HCT116 (cell line): Measurements from ENCODE around the gene CHDH. TPM values are rescaled to one million over a fixed set of nuclear protein-coding genes. Genes with fewer than 3 reads are reported as not detected.

Experiments
- ATAC-seq: fragments of 200-7000 bp; cut with Tn5 transposase; 2 replicates; pipeline ENCODE4 v1.9.1; 2020; ENCODE audit warnings: mild to moderate bottlenecking, moderate library complexity
- BruUV-seq: library from RNA; stranded (reverse); fragments of 400-500 nt; replicated peaks from 2 replicates; lab custom pipeline; 2021; lab: Mats Ljungman, UMichigan
- CTCF ChIA-PET: fragments of 300-600 bp; sonication (Branson Sonifier 250); formaldehyde crosslinking; loops from one replicate; lab custom pipeline; 2021; ENCODE audit warnings: antibody characterized with exemption; lab: Charles Lee
- POLR2A ChIA-PET: fragments of 300-600, 350-600 bp; sonication (Branson Sonifier 250); formaldehyde crosslinking; loops from one replicate; lab custom pipeline; 2021; ENCODE audit warnings: antibody characterized with exemption; lab: Charles Lee
- RAD21 ChIA-PET, 2 experiments: fragments of 300-600 bp; sonication (Branson Sonifier 250); formaldehyde crosslinking; loops; one replicate each; lab custom pipeline; 2023; ENCODE audit warnings: low total read pairs in 2 of 2; ENCODE audit not compliant: uncharacterized antibody in 2 of 2, unreplicated experiment in 2 of 2, low non-redundant PET in 1 of 2; lab: Charles Lee
- DNase-seq: peaks from one replicate; pipeline ENCODE4 v3.0.0-alpha.2; 2010; ENCODE audit warnings: low read depth, low spot score
- H2AFZ ChIP-seq: fragments of 200-600 bp; shearing (Covaris generic), sonication (generic); 2 replicates; pipeline ENCODE4 v1.6.1; 2017; ENCODE audit warnings: low read depth, mixed run types, mixed read lengths, antibody characterized with exemption, low read length; ENCODE audit not compliant: poor library complexity, severe bottlenecking
- H3K27ac ChIP-seq: 2 replicates; pipeline ENCODE4 v1.5.1; 2012; ENCODE audit warnings: low read depth, low read length
- H3K27me3 ChIP-seq: fragments of 200-600 bp; sonication (generic); 2 replicates; pipeline ENCODE4 v1.6.1; 2016; ENCODE audit warnings: mixed run types, low read length, mixed read lengths; ENCODE audit not compliant: insufficient read depth
- H3K36me3 ChIP-seq, 2 experiments: fragments of 200-500 bp in 1 of 2; fragments of 200-600 bp in 1 of 2; sonication (Bioruptor generic) in 1 of 2; sonication (generic) in 1 of 2; 2 replicates each; pipeline versions ENCODE4 v1.5.1 to v1.6.1; 2014 to 2016; ENCODE audit warnings: low read length in 2 of 2, inconsistent platforms in 1 of 2, mixed read lengths in 1 of 2, mixed run types in 1 of 2; ENCODE audit not compliant: insufficient read depth in 2 of 2, control insufficient read depth in 1 of 2
- H3K4me1 ChIP-seq, 2 experiments: fragments of 200-600 bp in 1 of 2; sonication (generic) in 1 of 2; 2 replicates each; pipeline versions ENCODE4 v1.5.1 to v1.6.1; 2012 to 2017; ENCODE audit warnings: low read length in 2 of 2, inconsistent platforms in 1 of 2, mild to moderate bottlenecking in 1 of 2, mixed read lengths in 1 of 2, mixed run types in 1 of 2, moderate library complexity in 1 of 2; ENCODE audit not compliant: insufficient read depth in 2 of 2, control insufficient read depth in 1 of 2
- H3K4me2 ChIP-seq: fragments of 200-600 bp; sonication (generic); 2 replicates; pipeline ENCODE4 v1.6.1; 2017; ENCODE audit warnings: mixed run types, low read length, mixed read lengths
- H3K4me3 ChIP-seq, 2 experiments: fragments of 200-600 bp in 1 of 2; sonication (generic) in 1 of 2; replicated peaks in 1 of 2; 2 replicates each; pipeline ENCODE4 v1.5.1; 2011 to 2016; ENCODE audit warnings: low read length in 2 of 2, control low read depth in 1 of 2, low read depth in 1 of 2, mild to moderate bottlenecking in 1 of 2, mixed read lengths in 1 of 2, mixed run types in 1 of 2
- H3K79me2 ChIP-seq: fragments of 200-600 bp; sonication (generic); 2 replicates; pipeline ENCODE4 v1.6.1; 2017; ENCODE audit warnings: mild to moderate bottlenecking, mixed run types, low read length, moderate library complexity, mixed read lengths; ENCODE audit not compliant: insufficient read depth
- H3K9ac ChIP-seq: fragments of 200-600 bp; sonication (generic); 2 replicates; pipeline ENCODE4 v1.6.1; 2016; ENCODE audit warnings: low read length, mixed read lengths
- H3K9me2 ChIP-seq: fragments of 200-600 bp; sonication (generic), shearing (Covaris generic); 2 replicates; pipeline ENCODE4 v1.6.1; 2017; ENCODE audit warnings: mixed run types, mild to moderate bottlenecking, moderate library complexity; ENCODE audit not compliant: insufficient read depth
- H3K9me3 ChIP-seq, 2 experiments: fragments of 200-500 bp in 1 of 2; fragments of 200-600 bp in 1 of 2; sonication (Bioruptor generic) in 1 of 2; sonication (generic) in 1 of 2; 2 replicates each; pipeline ENCODE4 v1.6.1; 2014 to 2017; ENCODE audit warnings: low read length in 2 of 2, mixed read lengths in 2 of 2, inconsistent platforms in 1 of 2, low read depth in 1 of 2, mild to moderate bottlenecking in 1 of 2, mixed run types in 1 of 2, moderate library complexity in 1 of 2; ENCODE audit not compliant: control insufficient read depth in 1 of 2, insufficient read depth in 1 of 2
- H4K20me1 ChIP-seq: fragments of 200-600 bp; sonication (generic), shearing (Covaris generic); 2 replicates; pipeline ENCODE4 v1.6.1; 2017; ENCODE audit warnings: mixed run types, mild to moderate bottlenecking, moderate library complexity; ENCODE audit not compliant: insufficient read depth
- CBX3 ChIP-seq: IDR thresholded peaks from 2 replicates; pipeline ENCODE4 v1.6.1; 2012; ENCODE audit warnings: low read depth
- CEBPB ChIP-seq: IDR thresholded peaks from 2 replicates; pipeline ENCODE4 v1.6.1; 2012; ENCODE audit warnings: low read depth
- EGR1 ChIP-seq: IDR thresholded peaks from 2 replicates; pipeline ENCODE4 v1.6.1; 2012; ENCODE audit warnings: low read depth
- ELF1 ChIP-seq: IDR thresholded peaks from 2 replicates; pipeline ENCODE4 v1.6.1; 2012; ENCODE audit warnings: low read depth, borderline replicate concordance
- EZH2 ChIP-seq: fragments of 200-600 bp; sonication (generic); IDR thresholded peaks from 2 replicates; pipeline ENCODE4 v1.6.1; 2017; ENCODE audit warnings: antibody characterized with exemption, mixed run types
- FOSL1 ChIP-seq: IDR thresholded peaks from 2 replicates; pipeline ENCODE4 v1.6.1; 2012; ENCODE audit warnings: low read depth
- POLR2A ChIP-seq: IDR thresholded peaks from 2 replicates; pipeline ENCODE4 v1.7.0; 2011; ENCODE audit warnings: borderline replicate concordance; ENCODE audit not compliant: insufficient read depth, insufficient read length; ENCODE audit errors: extremely low read depth
- SRF ChIP-seq: IDR thresholded peaks from 2 replicates; pipeline ENCODE4 v1.6.1; 2012; ENCODE audit warnings: low read depth
- YY1 ChIP-seq: IDR thresholded peaks from 2 replicates; pipeline ENCODE4 v1.6.1; 2011; ENCODE audit warnings: low read length, low read depth, moderate library complexity, mild to moderate bottlenecking; ENCODE audit not compliant: insufficient replicate concordance; ENCODE audit errors: extremely low read depth
- ZFX ChIP-seq: fragments of 450-650 bp; IDR thresholded peaks from 2 replicates; pipeline ENCODE4 v1.6.1; 2017
- ZNF274 ChIP-seq: fragments of 200-500 bp; sonication (Bioruptor generic); IDR thresholded peaks from 2 replicates; pipeline ENCODE4 v1.6.1; 2014; ENCODE audit warnings: mild to moderate bottlenecking, low read depth, low read length, inconsistent platforms
- intact Hi-C: fragments of 100-400 bp; cut with micrococcal nuclease; formaldehyde crosslinking; loops from 2 replicates; pipeline ENCODE4 v1.10.0; 2022
- total RNA-seq: library from RNA; stranded (reverse); gene quantifications from one replicate; pipeline ENCODE4 v1.2.1, GENCODE V29; 2021; ENCODE audit not compliant: unreplicated experiment
- TF ChIP-seq, protein P1 (sequence below): IDR thresholded peaks from 2 replicates; pipeline ENCODE4 v1.6.1; 2012
- TF ChIP-seq, protein P2 (sequence below): IDR thresholded peaks from 2 replicates; pipeline ENCODE4 v1.6.1; 2012; ENCODE audit warnings: low read depth
- TF ChIP-seq, protein P3 (sequence below): IDR thresholded peaks from 2 replicates; pipeline ENCODE4 v1.6.1; 2011; ENCODE audit warnings: mild to moderate bottlenecking, low read length, moderate library complexity; ENCODE audit not compliant: insufficient replicate concordance; ENCODE audit errors: extremely low read depth

Gene CHDH
- total RNA-seq, 1 experiment from 2014 or later = 10.8 TPM

DNA sequence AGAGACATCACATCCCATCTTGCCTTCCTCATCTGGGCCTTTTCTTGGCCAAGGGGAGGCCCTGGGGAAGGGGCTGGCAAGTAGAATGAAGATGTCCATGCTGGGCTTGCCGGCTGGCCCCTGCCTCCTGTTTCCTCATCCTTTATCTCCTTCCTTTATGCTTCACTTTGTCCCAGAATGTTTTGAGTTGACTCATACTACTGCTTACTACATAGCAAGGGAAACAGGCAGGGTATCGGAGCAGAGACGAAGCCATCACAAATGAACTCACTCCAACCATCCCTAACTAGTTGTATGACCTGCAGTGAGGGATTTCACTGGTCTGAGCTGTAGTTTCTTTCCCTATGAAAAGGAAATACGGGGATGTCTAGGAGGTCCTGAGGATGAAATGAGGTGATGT, 66.0 kb downstream of the CHDH start:
- ChIA-PET POLR2A (no interaction called here), RAD21 (no interaction called here), CTCF (no interaction called here)
- no peaks in the 10 kb centered on the region for H4K20me1 ChIP-seq
- H3K27ac ChIP-seq = no peak overlapping the region
- H3K36me3 ChIP-seq = no peaks in the 10 kb centered on the region
- TF ChIP-seq EZH2 = no peak
- no peak for TF ChIP-seq SRF
- TF ChIP-seq, protein P1, sequence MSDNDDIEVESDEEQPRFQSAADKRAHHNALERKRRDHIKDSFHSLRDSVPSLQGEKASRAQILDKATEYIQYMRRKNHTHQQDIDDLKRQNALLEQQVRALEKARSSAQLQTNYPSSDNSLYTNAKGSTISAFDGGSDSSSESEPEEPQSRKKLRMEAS = no peak
- no peak for TF ChIP-seq EGR1
- TF ChIP-seq, protein P2, sequence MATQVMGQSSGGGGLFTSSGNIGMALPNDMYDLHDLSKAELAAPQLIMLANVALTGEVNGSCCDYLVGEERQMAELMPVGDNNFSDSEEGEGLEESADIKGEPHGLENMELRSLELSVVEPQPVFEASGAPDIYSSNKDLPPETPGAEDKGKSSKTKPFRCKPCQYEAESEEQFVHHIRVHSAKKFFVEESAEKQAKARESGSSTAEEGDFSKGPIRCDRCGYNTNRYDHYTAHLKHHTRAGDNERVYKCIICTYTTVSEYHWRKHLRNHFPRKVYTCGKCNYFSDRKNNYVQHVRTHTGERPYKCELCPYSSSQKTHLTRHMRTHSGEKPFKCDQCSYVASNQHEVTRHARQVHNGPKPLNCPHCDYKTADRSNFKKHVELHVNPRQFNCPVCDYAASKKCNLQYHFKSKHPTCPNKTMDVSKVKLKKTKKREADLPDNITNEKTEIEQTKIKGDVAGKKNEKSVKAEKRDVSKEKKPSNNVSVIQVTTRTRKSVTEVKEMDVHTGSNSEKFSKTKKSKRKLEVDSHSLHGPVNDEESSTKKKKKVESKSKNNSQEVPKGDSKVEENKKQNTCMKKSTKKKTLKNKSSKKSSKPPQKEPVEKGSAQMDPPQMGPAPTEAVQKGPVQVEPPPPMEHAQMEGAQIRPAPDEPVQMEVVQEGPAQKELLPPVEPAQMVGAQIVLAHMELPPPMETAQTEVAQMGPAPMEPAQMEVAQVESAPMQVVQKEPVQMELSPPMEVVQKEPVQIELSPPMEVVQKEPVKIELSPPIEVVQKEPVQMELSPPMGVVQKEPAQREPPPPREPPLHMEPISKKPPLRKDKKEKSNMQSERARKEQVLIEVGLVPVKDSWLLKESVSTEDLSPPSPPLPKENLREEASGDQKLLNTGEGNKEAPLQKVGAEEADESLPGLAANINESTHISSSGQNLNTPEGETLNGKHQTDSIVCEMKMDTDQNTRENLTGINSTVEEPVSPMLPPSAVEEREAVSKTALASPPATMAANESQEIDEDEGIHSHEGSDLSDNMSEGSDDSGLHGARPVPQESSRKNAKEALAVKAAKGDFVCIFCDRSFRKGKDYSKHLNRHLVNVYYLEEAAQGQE = no peak
- no peak for TF ChIP-seq POLR2A
- TF ChIP-seq, protein P3, sequence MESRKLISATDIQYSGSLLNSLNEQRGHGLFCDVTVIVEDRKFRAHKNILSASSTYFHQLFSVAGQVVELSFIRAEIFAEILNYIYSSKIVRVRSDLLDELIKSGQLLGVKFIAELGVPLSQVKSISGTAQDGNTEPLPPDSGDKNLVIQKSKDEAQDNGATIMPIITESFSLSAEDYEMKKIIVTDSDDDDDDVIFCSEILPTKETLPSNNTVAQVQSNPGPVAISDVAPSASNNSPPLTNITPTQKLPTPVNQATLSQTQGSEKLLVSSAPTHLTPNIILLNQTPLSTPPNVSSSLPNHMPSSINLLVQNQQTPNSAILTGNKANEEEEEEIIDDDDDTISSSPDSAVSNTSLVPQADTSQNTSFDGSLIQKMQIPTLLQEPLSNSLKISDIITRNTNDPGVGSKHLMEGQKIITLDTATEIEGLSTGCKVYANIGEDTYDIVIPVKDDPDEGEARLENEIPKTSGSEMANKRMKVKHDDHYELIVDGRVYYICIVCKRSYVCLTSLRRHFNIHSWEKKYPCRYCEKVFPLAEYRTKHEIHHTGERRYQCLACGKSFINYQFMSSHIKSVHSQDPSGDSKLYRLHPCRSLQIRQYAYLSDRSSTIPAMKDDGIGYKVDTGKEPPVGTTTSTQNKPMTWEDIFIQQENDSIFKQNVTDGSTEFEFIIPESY = no peak
- no peak for TF ChIP-seq FOSL1
- no peak for TF ChIP-seq CEBPB
- no peak for TF ChIP-seq YY1
- no peak for TF ChIP-seq ZFX
- TF ChIP-seq CBX3 = no peak
- TF ChIP-seq ELF1 = no peak
- no peak for TF ChIP-seq ZNF274
- H3K9me2 ChIP-seq = no peaks in the 10 kb centered on the region
- intact Hi-C loops = no loop called here
- H3K9ac ChIP-seq = no peak overlapping the region
- DNase-seq (no peak), ATAC-seq (no peak)
- BruUV-seq = no TSS peak
- no peak overlapping the region for H2AFZ ChIP-seq
- H3K79me2 ChIP-seq = no peaks in the 10 kb centered on the region
- no peaks in the 10 kb centered on the region for H3K9me3 ChIP-seq
- no peak overlapping the region for H3K4me2 ChIP-seq
- H3K27me3 ChIP-seq = no peaks in the 10 kb centered on the region
- H3K4me3 ChIP-seq = no peak overlapping the region
- H3K4me1 ChIP-seq = no peaks in the 10 kb centered on the region
